Kidney epithelial cell (primary cell): Measurements from ENCODE around the gene KPNA5. TPM values are rescaled to one million over a fixed set of nuclear protein-coding genes. Genes with fewer than 3 reads are reported as not detected.

Experiments
- DNase-seq: peaks from one replicate; pipeline ENCODE4 v3.0.0-alpha.2; 2010; ENCODE audit warnings: low read depth
- H3K27me3 ChIP-seq: 2 replicates; pipeline ENCODE4 v1.6.0; 2011; ENCODE audit warnings: low read length; ENCODE audit not compliant: control insufficient read depth, insufficient read depth
- H3K36me3 ChIP-seq: 2 replicates; pipeline ENCODE4 v1.5.1; 2011; ENCODE audit warnings: low read length; ENCODE audit not compliant: control insufficient read depth, insufficient read depth
- H3K4me3 ChIP-seq: 2 replicates; pipeline ENCODE4 v1.5.1; 2011; ENCODE audit warnings: low read depth, mild to moderate bottlenecking, control low read depth, low read length
- CTCF ChIP-seq: IDR thresholded peaks from 2 replicates; pipeline ENCODE4 v1.5.1; 2011; ENCODE audit warnings: mild to moderate bottlenecking, moderate library complexity, low read length, control low read depth, inconsistent platforms; ENCODE audit not compliant: insufficient read depth, poor library complexity, severe bottlenecking
- total RNA-seq: library from RNA; depleted of rRNA; stranded (reverse); fragments of >200 nt; gene quantifications from 2 replicates; pipeline ENCODE4 v1.2.3, GENCODE V29; 2015

The KPNA5 gene
- 9.3 and 13.6 TPM in 2 replicates for total RNA-seq

- peak; percentile 54 for DNase-seq
- Histone ChIP-seq H3K36me3 (no peaks in the 10 kb centered on the region), H3K4me3 (peak within 1 kb of the TSS; percentile 96), H3K27me3 (no peaks in the 10 kb centered on the region)
- TF ChIP-seq CTCF: no peak
Measured at GRCh38 chr6:116680880-116681672, at the start of gene KPNA5. KPNA5 (plus strand) TSS chr6:116681211; CDS start chr6:116681335, 124 bp downstream.

DNA sequence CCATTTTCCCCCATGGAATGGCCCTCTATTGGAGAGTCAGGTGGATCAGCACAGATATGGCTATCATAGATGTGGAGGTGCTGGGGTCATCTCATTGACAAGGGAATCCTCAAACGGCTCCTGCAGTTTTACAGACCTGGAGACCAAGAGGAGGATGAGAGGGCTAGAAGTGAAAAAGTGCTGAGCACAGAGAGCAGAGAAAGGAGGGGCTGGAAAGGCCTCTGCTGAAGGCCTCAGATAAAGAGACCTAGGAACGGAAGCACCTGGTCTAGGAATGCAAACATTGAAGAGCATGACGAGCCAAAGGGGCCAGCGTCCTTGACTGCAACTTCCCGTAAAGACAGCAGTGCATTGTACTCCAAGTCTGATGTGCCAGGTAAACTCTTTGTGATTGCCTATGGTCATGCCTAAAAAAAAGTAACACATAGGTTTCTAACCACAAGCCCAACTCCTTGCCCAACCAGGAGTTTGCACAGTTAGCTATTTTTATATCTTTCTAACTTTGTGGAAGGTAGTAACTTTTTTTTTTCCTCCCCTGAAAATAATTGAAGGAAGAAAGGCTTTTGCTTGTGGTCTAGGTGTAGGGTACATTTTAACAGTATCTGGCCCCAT, 49.5 kb upstream of the KPNA5 start:
- no peaks in the 10 kb centered on the region for H3K36me3 ChIP-seq
- no peak for TF ChIP-seq CTCF
- no peaks in the 10 kb centered on the region for H3K27me3 ChIP-seq
- no peak for DNase-seq
- no peak overlapping the region for H3K4me3 ChIP-seq

DNA sequence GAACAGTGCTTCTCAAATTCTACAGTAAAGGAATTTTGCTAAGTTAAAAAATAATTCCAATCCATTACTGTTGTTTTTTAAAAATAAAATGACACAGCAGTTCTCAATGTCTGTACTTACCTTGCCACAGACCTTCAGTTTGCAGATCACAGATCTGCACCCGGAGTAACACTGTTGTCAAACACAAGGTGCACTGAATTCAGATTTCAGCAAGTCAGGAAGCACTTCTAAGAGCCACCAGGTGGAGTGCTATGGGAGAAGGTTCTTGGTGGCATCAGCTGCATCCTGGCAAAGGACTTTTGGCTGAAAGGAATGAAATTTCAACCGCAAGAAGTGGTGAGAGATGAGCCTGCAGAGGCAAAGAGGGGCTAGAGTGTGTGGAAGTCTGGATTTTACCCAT, 47.3 kb upstream of the KPNA5 start:
- DNase-seq: no peak
- peak; percentile 30 for TF ChIP-seq CTCF
- no peaks in the 10 kb centered on the region for H3K36me3 ChIP-seq
- H3K4me3 ChIP-seq: no peak overlapping the region
- no peaks in the 10 kb centered on the region for H3K27me3 ChIP-seq

- Histone ChIP-seq H3K36me3 (no peaks in the 10 kb centered on the region), H3K4me3 (no peak overlapping the region), H3K27me3 (no peaks in the 10 kb centered on the region)
- no peak for TF ChIP-seq CTCF
- DNase-seq: no peak
Measured at GRCh38 chr6:116648156-116648555, 32.9 kb upstream of the KPNA5 start.

DNA sequence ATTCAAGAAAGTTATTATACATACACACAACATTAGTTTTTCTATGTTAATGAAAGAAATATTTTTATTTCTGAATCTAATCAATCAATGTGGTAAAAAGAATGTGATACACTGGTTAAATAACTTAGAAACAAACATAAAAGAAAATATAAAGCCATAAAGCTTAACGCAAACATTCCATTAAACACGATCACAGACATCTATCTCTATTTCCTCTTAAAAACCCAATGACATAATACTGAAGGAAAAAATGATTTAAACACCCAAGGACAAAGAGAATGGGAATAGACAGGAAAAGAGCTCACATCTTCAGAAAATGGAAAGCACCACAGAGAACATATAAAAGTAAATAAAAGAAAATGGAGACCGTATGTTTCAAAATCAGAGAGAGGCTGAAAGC, 31.9 kb upstream of the KPNA5 start:
- no peak for DNase-seq
- H3K36me3 ChIP-seq: no peaks in the 10 kb centered on the region
- H3K27me3 ChIP-seq: no peaks in the 10 kb centered on the region
- no peak for TF ChIP-seq CTCF
- no peak overlapping the region for H3K4me3 ChIP-seq

DNA sequence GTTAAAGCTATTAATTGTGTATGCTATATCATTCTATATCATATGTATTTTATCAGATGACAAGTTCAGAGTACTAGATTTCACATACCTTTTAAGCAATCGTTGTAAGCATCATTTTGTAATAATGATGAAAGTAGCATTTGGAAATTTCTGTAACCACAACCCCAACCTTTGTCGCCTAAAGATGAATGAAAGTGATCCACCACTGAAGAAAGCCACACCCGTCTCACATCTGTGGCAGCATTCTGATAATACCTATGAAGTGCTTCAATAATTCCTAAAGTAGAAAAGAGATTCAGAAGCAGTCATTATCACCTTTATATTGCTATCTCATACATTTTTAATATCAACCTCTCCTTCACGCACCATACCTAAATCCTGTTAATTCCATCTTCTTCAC, 29.1 kb upstream of the KPNA5 start:
- DNase-seq: no peak
- no peak overlapping the region for H3K4me3 ChIP-seq
- no peak for TF ChIP-seq CTCF
- H3K27me3 ChIP-seq: no peaks in the 10 kb centered on the region
- H3K36me3 ChIP-seq: no peaks in the 10 kb centered on the region
